ENCODE results near the gene BAIAP2L1. TPM values are rescaled to one million over a fixed set of nuclear protein-coding genes. Genes with fewer than 3 reads are reported as not detected.

The BAIAP2L1 gene
- total RNA-seq, 2 experiments from 2014 or later = 0.89 to 1.0 TPM

- ATAC-seq = no peak
- Mint-ChIP-seq H3K27ac (peak overlapping the region; percentile 20), H3K9me3 (ENCODE audit: insufficient read depth) (no peaks in the 10 kb centered on the region), H3K4me3 (peak overlapping the region; percentile 74), H3K36me3 (ENCODE audit: low read depth) (peaks cover 2% of the 10 kb centered on the region), H3K4me1 (ENCODE audit: low read depth) (peaks cover 24% of the 10 kb centered on the region), H3K27me3 (ENCODE audit: low read depth) (no peaks in the 10 kb centered on the region)
- ChIA-PET POLR2A (interaction anchor here (0.7 kb wide), 1 partner anchor 767 kb away, joined by 3 read pairs; no protein-coding TSS in a partner anchor), CTCF (interaction anchor here (1.1 kb wide), 1 partner anchor 17 kb away, joined by 3 read pairs; no protein-coding TSS in a partner anchor)
- no peak for DNase-seq
Measured at GRCh38 chr7:98283127-98283886, 117.6 kb downstream of the BAIAP2L1 start.

- peaks cover 24% of the 10 kb centered on the region for H3K4me1 Mint-ChIP-seq (ENCODE audit: low read depth)
- H3K27ac Mint-ChIP-seq = peak overlapping the region; percentile 71
- DNase-seq (no peak), ATAC-seq (no peak)
- CTCF ChIA-PET = interaction anchor here (1.1 kb wide), 1 partner anchor 16 kb away, joined by 3 read pairs; no protein-coding TSS in a partner anchor
- no peaks in the 10 kb centered on the region for H3K9me3 Mint-ChIP-seq (ENCODE audit: insufficient read depth)
- H3K27me3 Mint-ChIP-seq (ENCODE audit: low read depth) = no peaks in the 10 kb centered on the region
- H3K4me3 Mint-ChIP-seq = peak overlapping the region; percentile 74
- POLR2A ChIA-PET = interaction anchor here (0.7 kb wide), 1 partner anchor 768 kb away, joined by 3 read pairs; no protein-coding TSS in a partner anchor
- peaks cover 2% of the 10 kb centered on the region for H3K36me3 Mint-ChIP-seq (ENCODE audit: low read depth)
Measured at GRCh38 chr7:98282703-98283102, 118.2 kb downstream of the BAIAP2L1 start.

GRCh38 chr7:98281757-98282606 is 118.9 kb downstream of the BAIAP2L1 start:
- no peaks in the 10 kb centered on the region for H3K9me3 Mint-ChIP-seq (ENCODE audit: insufficient read depth)
- ATAC-seq (peak; percentile 53), DNase-seq (peak; percentile 40)
- ChIA-PET CTCF (no interaction called here), POLR2A (interaction anchor here (1.5 kb wide), 1 partner anchor 33 kb away, joined by 3 read pairs; no protein-coding TSS in a partner anchor)
- peak overlapping the region; percentile 74 for H3K4me3 Mint-ChIP-seq
- peaks cover 2% of the 10 kb centered on the region for H3K36me3 Mint-ChIP-seq (ENCODE audit: low read depth)
- peaks cover 24% of the 10 kb centered on the region for H3K4me1 Mint-ChIP-seq (ENCODE audit: low read depth)
- peak overlapping the region; percentile 71 for H3K27ac Mint-ChIP-seq
- H3K27me3 Mint-ChIP-seq (ENCODE audit: low read depth) = no peaks in the 10 kb centered on the region

GRCh38 chr7:98280791-98281756 is 119.8 kb downstream of the BAIAP2L1 start, which contains the start of gene BRI3:
TSS of gene BRI3 (plus strand) at chr7:98281686. CDS start at chr7:98281796, 110 bp downstream.
- POLR2A ChIA-PET = interaction anchor here (1.1 to 1.5 kb wide), 2 partner anchors 31 to 32 kb away, joined by 3 to 5 read pairs; no protein-coding TSS in a partner anchor
- H3K27me3 Mint-ChIP-seq (ENCODE audit: low read depth) = no peaks in the 10 kb centered on the region
- H3K27ac Mint-ChIP-seq = peak within 1 kb of the TSS; percentile 74
- DNase-seq (peak; percentile 92), ATAC-seq (peak; percentile 86)
- no peaks in the 10 kb centered on the region for H3K9me3 Mint-ChIP-seq (ENCODE audit: insufficient read depth)
- CTCF ChIA-PET = interaction anchor here (0.8 to 1.0 kb wide), 2 partner anchors 14 to 28 kb away, joined by 3 read pairs; partner anchors contain the start of gene TECPR1
- H3K4me1 Mint-ChIP-seq (ENCODE audit: low read depth) = peaks cover 22% of the 10 kb centered on the region
- peaks cover 2% of the 10 kb centered on the region for H3K36me3 Mint-ChIP-seq (ENCODE audit: low read depth)
- peak within 1 kb of the TSS; percentile 78 for H3K4me3 Mint-ChIP-seq

GRCh38 chr7:98280296-98280695 is 120.6 kb downstream of the BAIAP2L1 start:
- Mint-ChIP-seq H3K27me3 (ENCODE audit: low read depth) (no peaks in the 10 kb centered on the region), H3K4me1 (ENCODE audit: low read depth) (peaks cover 22% of the 10 kb centered on the region), H3K9me3 (ENCODE audit: insufficient read depth) (no peaks in the 10 kb centered on the region), H3K36me3 (ENCODE audit: low read depth) (peaks cover 2% of the 10 kb centered on the region), H3K4me3 (peak overlapping the region; percentile 78), H3K27ac (peak overlapping the region; percentile 74)
- ChIA-PET POLR2A (interaction anchor here (1.1 kb wide), 1 partner anchor 30 kb away, joined by 5 read pairs; no protein-coding TSS in a partner anchor), CTCF (interaction anchor here (0.8 to 1.0 kb wide), 2 partner anchors 13 to 28 kb away, joined by 3 read pairs; partner anchors contain the start of gene TECPR1)
- ATAC-seq = no peak
- DNase-seq = no peak

- DNase-seq = no peak
- no peak overlapping the region for H3K4me3 Mint-ChIP-seq
- POLR2A ChIA-PET = no interaction called here
- no peak for ATAC-seq
- no peaks in the 10 kb centered on the region for H3K27me3 Mint-ChIP-seq (ENCODE audit: low read depth)
- H3K9me3 Mint-ChIP-seq (ENCODE audit: insufficient read depth) = no peaks in the 10 kb centered on the region
- peaks cover 2% of the 10 kb centered on the region for H3K36me3 Mint-ChIP-seq (ENCODE audit: low read depth)
- CTCF ChIA-PET = no interaction called here
- no peak overlapping the region for H3K27ac Mint-ChIP-seq
- H3K4me1 Mint-ChIP-seq (ENCODE audit: low read depth) = peaks cover 17% of the 10 kb centered on the region
Measured at GRCh38 chr7:98278936-98279335, 122.0 kb downstream of the BAIAP2L1 start.

- Mint-ChIP-seq H3K9me3 (ENCODE audit: insufficient read depth) (no peaks in the 10 kb centered on the region), H3K27ac (no peak overlapping the region), H3K27me3 (ENCODE audit: low read depth) (no peaks in the 10 kb centered on the region), H3K36me3 (ENCODE audit: low read depth) (peaks cover 2% of the 10 kb centered on the region), H3K4me3 (no peak overlapping the region), H3K4me1 (ENCODE audit: low read depth) (peaks cover 17% of the 10 kb centered on the region)
- CTCF ChIA-PET = no interaction called here
- no peak for DNase-seq
- POLR2A ChIA-PET = no interaction called here
- no peak for ATAC-seq
Measured at GRCh38 chr7:98278408-98278807, 122.5 kb downstream of the BAIAP2L1 start.

GRCh38 chr7:98276241-98276761 is 124.6 kb downstream of the BAIAP2L1 start:
- Mint-ChIP-seq H3K4me3 (no peak overlapping the region), H3K9me3 (ENCODE audit: insufficient read depth) (no peaks in the 10 kb centered on the region), H3K4me1 (ENCODE audit: low read depth) (peaks cover 5% of the 10 kb centered on the region), H3K27ac (no peak overlapping the region), H3K27me3 (ENCODE audit: low read depth) (no peaks in the 10 kb centered on the region), H3K36me3 (ENCODE audit: low read depth) (no peaks in the 10 kb centered on the region)
- ATAC-seq = no peak
- no peak for DNase-seq
- POLR2A ChIA-PET = no interaction called here
- CTCF ChIA-PET = no interaction called here

- Mint-ChIP-seq H3K27me3 (ENCODE audit: low read depth) (no peaks in the 10 kb centered on the region), H3K36me3 (ENCODE audit: low read depth) (peaks cover 8% of the 10 kb centered on the region), H3K27ac (no peak overlapping the region), H3K9me3 (ENCODE audit: insufficient read depth) (no peaks in the 10 kb centered on the region), H3K4me3 (no peak overlapping the region), H3K4me1 (ENCODE audit: low read depth) (no peaks in the 10 kb centered on the region)
- no peak for ATAC-seq
- DNase-seq = no peak
- CTCF ChIA-PET = interaction anchor here (1.1 to 1.8 kb wide), 5 partner anchors 11 to 642 kb away, joined by 3 to 8 read pairs (median 3); partner anchors contain the start of gene BAIAP2L1
- POLR2A ChIA-PET = no interaction called here
Measured at GRCh38 chr7:98267303-98267702, 133.6 kb downstream of the BAIAP2L1 start.

- H3K36me3 Mint-ChIP-seq (ENCODE audit: low read depth) = peaks cover 13% of the 10 kb centered on the region
- H3K9me3 Mint-ChIP-seq (ENCODE audit: insufficient read depth) = no peaks in the 10 kb centered on the region
- H3K27me3 Mint-ChIP-seq (ENCODE audit: low read depth) = no peaks in the 10 kb centered on the region
- ChIA-PET POLR2A (no interaction called here), CTCF (interaction anchor here (0.6 to 1.8 kb wide), 6 partner anchors 11 to 642 kb away, joined by 3 to 8 read pairs (median 3); partner anchors contain the start of gene BAIAP2L1)
- H3K4me3 Mint-ChIP-seq = no peak overlapping the region
- DNase-seq = no peak
- no peaks in the 10 kb centered on the region for H3K4me1 Mint-ChIP-seq (ENCODE audit: low read depth)
- H3K27ac Mint-ChIP-seq = no peak overlapping the region
- ATAC-seq = no peak
Measured at GRCh38 chr7:98266840-98267239, 134.1 kb downstream of the BAIAP2L1 start.

Measured in activated CD8-positive, alpha-beta T cell treated with anti-CD3 and anti-CD28 coated beads, Interleukin-2, amount 10 ng/mL, durations not matched to agents 7 days and 5 days (primary cell).